ENCODE results near the gene TAF1D. TPM values are rescaled to one million over a fixed set of nuclear protein-coding genes. Genes with fewer than 3 reads are reported as not detected.
"Not testable (repeated sequence)": the region's sequence is repeated elsewhere in the genome, so short reads cannot be mapped to it uniquely, and the experiment has no call there.

Gene TAF1D
- total RNA-seq: 106 and 174 TPM in 2 replicates

DNA sequence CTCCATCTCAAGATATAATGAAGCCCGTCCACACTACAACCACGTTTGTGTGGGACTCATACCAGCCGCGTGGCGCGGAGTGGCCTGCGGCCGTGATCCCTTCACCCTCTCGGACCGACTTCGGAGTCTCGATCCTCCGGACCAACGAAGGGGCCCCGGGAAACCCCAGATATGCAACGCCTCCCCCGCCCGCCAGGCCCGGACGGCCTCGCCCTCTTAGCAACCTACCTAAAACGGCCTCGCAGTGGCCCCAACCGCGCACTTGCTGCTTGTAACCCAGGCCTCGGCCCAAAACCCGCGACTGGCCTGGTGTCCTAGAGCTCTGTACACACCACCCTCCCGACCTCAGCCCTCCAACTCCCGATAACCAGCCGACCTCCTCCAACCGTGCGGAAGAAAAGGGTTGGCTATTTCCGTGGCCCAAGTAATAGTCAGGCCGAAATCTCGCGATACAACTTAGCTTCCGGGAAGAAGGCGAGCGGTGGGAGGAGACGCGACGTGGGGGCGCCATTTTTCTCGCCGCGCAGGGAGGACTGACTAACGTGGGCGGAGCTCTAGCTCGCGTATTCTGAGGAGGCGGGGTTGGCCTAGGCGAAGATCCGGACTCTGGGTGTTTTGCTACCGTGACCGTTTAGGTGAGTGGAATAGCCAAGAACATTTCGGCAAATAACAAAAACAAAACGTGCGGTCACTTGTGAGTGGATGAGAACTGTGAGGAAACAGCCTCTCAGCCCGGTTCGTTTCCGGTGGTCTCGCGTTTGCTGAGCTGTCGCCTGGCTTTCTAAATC lies at the start of gene TAF1D, which contains the start of gene C11orf54:
TSS of gene TAF1D (minus strand) at position 402 of the 788 bp plus-strand sequence. CDS start 2,191 bp downstream, outside the sequence.
TSS of gene C11orf54 (plus strand) at position 579 of the 788 bp plus-strand sequence. CDS start 5,722 bp downstream, outside the sequence.
- DNase-seq: peak; percentile 99

GRCh38 chr11:93784935-93785360 lies 43.7 kb upstream of the TAF1D start:
- DNase-seq: no peak

DNA sequence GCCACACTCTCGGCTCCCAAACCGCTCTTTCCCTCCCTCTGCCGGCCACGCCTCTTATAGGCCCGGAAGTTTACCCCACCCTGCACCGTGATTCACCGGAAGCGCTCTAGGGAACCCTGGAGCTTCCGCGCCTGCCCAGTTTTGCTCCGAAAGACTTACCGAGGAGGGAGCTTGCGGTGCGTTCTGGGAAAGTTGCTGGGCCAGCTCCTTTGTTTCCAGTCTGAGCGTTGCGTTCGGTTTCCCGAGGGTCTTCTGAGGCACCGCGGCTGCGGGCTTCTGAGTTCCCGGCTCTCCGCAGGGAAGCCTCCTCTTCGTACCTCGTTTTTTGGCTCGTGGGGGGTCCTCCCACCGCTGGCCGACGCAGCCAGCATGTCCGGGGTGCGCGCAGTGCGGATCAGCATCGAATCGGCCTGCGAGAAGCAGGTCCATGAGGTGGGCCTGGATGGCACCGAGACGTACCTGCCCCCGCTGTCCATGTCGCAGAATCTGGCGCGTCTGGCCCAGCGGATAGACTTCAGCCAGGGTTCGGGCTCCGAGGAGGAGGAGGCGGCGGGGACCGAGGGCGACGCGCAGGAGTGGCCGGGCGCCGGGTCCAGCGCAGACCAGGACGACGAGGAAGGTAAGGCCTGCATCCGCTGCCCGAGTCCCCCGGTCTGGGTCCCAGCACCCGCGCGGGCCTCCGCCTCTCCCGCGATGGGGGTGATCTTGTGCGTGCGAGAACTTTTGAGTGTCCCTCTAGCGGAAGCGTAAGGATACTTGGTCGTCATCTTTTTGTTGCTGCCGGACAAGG lies 43.0 kb upstream of the TAF1D start, which contains the start of gene MED17:
TSS of gene MED17 (plus strand) at position 138 of the 790 bp plus-strand sequence. CDS start at position 370, 232 bp downstream.
- DNase-seq: peak; percentile 94

- DNase-seq: no peak
These were observed 42.5 kb upstream of the TAF1D start for GRCh38 chr11:93783765-93784144.

GRCh38 chr11:93783362-93783761 lies 42.1 kb upstream of the TAF1D start:
- DNase-seq: no peak

- peak; percentile 42 for DNase-seq
These were observed 34.0 kb upstream of the TAF1D start for GRCh38 chr11:93775289-93775688.

DNA sequence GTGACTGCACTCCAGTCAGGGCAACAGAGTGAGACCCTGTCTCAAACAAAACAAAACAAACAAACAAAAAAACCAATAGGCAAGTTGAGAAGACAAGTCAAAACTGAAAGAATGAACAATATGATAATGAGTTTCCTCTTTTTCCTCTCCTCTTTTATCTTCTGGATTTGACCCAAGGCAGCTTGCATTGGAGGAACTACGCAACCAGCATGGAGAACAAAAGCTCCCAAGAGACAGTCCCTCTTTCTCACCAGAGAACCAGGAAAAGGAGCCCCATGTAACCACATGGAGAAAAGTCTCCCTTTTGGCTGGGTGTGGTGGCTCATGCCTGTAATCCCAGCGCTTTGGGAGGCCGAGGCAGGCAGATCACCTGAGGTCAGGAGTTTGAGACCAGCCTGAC lies 33.3 kb upstream of the TAF1D start:
- DNase-seq: not testable (repeated sequence)

DNA sequence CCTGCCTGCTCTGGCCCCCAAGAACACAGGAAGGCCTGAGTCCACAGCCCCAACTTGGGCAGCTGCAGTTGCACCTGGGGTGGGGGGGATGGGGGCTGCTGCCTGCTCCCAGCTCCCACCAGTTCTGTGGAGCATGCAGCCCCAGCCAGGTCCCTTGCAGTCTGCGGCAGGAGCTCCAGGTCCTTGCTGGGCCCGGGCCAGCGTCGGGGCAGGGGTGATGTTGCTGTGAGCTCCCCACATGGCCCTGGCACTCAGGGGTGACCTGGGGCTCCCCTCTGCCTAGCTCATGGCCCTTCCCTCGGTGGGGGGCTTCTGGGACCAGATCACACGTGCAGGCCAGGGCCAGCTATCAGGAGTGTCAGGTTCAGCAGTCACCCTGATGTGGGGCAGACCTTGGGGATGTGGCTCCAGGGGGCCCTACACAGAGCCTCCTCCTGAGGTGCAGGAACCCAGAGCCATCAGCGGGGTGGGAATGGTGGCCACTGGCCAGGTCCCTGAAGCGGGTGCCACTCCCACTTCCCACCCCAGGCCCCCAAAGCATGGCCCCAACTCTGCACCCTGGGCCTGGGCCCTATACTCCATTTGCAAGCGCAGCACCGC lies 32.4 kb upstream of the TAF1D start:
- no peak for DNase-seq

DNA sequence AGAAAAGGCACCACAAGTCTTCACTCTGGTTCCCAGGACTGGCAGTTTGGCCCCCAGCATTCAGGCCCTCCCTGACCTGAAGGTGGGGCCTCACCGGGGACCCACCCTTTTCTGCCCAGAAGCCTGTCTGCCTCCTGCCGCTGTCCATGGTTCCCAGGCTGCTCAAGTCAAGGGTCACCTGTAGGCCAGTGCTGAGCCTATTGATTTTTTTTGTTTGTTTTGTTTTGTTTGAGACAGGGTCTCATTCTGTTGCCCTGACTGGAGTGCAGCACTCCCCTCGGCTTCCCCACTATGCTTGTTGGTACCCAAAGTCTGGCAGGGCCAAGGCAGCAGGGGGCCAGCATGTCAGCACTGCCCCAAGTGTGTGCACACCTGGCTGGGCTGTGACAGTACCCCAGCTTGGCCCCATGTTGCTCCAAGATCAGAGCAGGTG lies 31.8 kb upstream of the TAF1D start:
- no peak for DNase-seq

DNA sequence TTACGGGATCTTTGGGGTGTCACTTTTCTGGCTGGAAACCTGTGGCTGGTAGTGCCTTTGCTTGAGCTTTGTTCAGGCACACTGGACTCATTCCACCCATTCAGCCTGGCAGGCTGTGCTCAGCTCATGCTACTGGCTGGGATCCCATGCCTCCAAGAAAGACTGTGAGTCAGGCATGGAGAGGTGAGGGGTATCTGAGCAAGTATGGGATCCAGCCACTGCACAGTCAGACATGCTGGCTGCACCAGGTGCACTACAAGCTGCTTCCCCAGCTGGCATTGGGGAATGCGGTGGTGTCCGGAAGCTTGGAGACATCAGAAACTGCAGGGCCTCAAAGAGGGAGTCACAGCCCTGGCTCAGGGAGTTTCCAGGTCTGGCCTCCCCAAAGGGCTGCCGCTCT lies 30.8 kb upstream of the TAF1D start:
- no peak for DNase-seq

DNA sequence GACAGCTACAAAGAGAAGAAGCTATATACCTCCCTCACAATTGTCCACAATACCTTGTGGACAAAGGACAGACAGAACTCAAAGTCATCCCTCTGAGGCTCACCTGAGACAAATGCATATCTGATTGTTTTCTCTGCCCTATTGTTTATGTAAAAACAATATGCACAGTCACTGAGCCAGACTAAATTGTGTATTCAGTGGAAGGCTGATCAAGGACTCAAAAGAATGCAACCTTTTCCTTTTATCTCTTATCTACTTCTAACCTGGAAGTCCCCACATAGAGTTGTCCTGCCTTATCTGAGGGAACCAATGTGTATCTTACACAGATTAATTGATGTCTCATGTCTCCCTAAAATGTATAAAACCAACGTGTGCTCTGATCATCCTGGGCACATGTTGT lies 28.9 kb upstream of the TAF1D start:
- DNase-seq: no peak

- DNase-seq: no peak
These were observed 25.7 kb upstream of the TAF1D start for GRCh38 chr11:93767018-93767417.

DNA sequence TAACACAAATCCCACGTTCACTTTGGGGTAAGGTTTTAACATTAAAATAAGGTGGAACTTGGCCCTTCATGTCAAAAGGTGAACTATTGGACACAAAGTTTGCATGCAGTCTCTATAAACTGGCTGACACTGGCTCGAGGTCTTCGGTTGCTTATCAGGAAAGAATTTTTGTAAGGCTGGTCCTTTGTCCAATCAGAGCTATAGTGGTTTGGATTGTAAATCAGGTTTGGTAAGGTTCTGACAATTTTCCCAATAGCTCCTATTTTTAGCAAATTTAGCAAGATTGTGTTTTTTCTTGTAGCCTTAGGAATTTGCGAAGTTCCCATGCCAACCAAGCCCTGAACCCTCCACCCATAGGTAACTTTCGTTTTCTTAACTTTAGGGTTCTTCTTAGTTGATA lies 25.2 kb upstream of the TAF1D start:
- DNase-seq: no peak

DNA sequence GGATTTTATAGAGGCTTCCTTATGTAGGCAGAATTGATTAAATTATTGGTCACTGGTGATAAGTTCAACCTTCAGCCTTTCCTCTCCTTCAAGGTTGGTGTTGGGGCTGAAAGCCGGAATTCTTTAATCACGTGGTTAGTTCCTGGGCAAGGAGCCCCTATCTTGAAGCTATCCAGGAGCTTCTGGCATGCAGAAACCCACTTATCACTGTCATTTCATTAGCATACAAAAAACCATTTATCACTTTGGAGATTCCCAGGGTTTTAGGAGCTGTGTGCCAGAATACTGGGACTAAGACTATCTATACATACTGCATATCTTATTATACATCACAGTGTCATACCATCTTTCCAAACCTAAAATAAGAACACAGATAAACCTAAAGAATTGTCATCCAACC lies 24.3 kb upstream of the TAF1D start:
- no peak for DNase-seq

DNA sequence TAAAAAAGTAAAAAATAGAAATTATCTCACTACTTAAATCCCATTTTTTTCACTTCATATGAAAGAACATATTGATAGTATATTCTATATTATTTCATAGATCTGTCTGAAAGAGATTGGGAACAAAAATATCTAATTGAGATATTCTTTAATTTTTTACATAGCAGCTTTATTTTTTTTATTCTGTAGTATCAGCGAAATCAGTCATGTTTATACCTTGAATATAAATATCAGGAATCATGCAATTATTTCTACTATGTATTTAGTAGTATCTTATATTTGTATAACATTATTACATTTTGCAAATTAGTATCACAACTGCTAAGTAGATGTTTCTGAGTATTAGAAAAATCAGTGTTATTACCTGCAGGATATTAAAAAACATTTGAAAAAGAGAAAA lies 20.6 kb upstream of the TAF1D start:
- no peak for DNase-seq

DNA sequence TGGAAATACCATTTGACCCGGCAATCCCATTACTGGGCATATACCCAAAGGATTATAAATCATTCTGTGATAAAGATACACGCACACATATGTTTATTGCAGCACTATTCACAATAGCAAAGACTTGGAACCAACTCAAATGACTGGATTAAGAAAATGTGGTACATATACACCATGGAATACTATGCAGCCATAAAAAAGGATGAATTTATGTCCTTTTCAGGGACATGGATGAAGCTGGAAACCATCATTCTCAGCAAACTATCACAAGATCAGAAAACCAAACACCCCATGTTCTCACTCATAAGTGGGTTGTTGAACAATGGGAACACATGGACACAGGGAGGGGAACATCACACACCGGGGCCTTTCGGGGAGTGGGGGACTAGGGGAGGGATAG lies 17.8 kb upstream of the TAF1D start:
- DNase-seq: not testable (repeated sequence)

- no peak for DNase-seq
These were observed 16.9 kb upstream of the TAF1D start for GRCh38 chr11:93757924-93758865.

- DNase-seq: no peak
These were observed 16.0 kb upstream of the TAF1D start for GRCh38 chr11:93757301-93757700.

GRCh38 chr11:93756748-93757147 lies 15.5 kb upstream of the TAF1D start:
- no peak for DNase-seq

DNA sequence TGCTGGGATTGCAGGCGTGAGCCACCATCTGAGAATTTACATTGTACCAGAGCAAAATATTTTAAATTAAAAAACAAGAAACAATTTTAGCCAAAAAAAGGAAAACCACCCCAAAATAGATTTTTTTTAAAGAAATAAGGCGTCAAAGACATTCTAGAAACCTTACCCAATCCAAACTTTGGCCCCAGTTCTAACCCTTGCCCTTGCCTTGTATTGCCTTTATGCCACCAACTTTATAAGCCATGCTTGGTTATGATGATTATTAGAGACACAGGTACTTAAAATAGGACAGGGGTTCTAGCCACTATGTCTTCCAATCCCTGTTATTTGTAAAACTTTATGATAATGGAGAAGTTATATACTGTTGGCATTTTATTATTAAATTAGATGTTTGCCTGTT lies 11.9 kb upstream of the TAF1D start:
- no peak for DNase-seq

GRCh38 chr11:93751001-93751400 lies 9.7 kb upstream of the TAF1D start:
- DNase-seq: no peak

GRCh38 chr11:93747122-93747521 lies 5.8 kb upstream of the TAF1D start:
- no peak for DNase-seq
